Peyer's patch (tissue), 4 donors: ENCODE results near the gene NHSL2. TPM values are rescaled to one million over a fixed set of nuclear protein-coding genes. Genes with fewer than 3 reads are reported as not detected.

Experiments
- DNase-seq, 3 donors: peaks; one replicate each; pipeline ENCODE4 v3.0.0-alpha.2; 2017 to 2019
- H3K27ac ChIP-seq, 4 donors: fragments of 200-600 bp; sonication (generic); one replicate each; pipeline ENCODE4 v1.5.1; 2016 to 2019
- H3K27me3 ChIP-seq, 2 donors: fragments of 200-600 bp; sonication (generic); one replicate each; pipeline ENCODE4 v1.5.1; 2019
- H3K36me3 ChIP-seq, 3 donors: fragments of 200-600 bp; sonication (generic); one replicate each; pipeline ENCODE4 v1.5.1; 2016 to 2019
- H3K4me1 ChIP-seq, 4 donors: fragments of 200-600 bp; sonication (generic); one replicate each; pipeline ENCODE4 v1.5.1; 2016 to 2019
- H3K4me3 ChIP-seq, 4 donors: fragments of 200-600 bp; sonication (generic); 1 replicate in 3 of 4; 2 replicates in 1 of 4; pipeline ENCODE4 v1.5.1; 2016 to 2019; ENCODE audit warnings: mild to moderate bottlenecking in 1 of 4
- H3K9me3 ChIP-seq, 4 donors: fragments of 200-600 bp; sonication (generic); one replicate each; pipeline ENCODE4 v1.5.1; 2016 to 2019; ENCODE audit warnings: mild to moderate bottlenecking in 1 of 4
- POLR2A ChIP-seq, 2 donors: fragments of 450-650 bp; IDR thresholded peaks; one replicate each; pipeline ENCODE4 v1.5.1; 2017; ENCODE audit warnings: antibody characterized with exemption in 2 of 2, mild to moderate bottlenecking in 2 of 2, moderate library complexity in 2 of 2
- total RNA-seq, 4 donors: library from RNA; depleted of rRNA; stranded (reverse); fragments of >200 nt; gene quantifications; one replicate each; pipeline ENCODE4 v1.1.0, GENCODE V29; 2016
- TF ChIP-seq, protein P1 (sequence below), 6 experiments: fragments of 450-650 bp in 4 of 6; fragments of 200-600 bp in 2 of 6; sonication (generic) in 1 of 6; IDR thresholded peaks; one replicate each; pipeline ENCODE4 v1.5.1; 2017 to 2019; ENCODE audit warnings: antibody characterized with exemption in 6 of 6, mild to moderate bottlenecking in 3 of 6, moderate library complexity in 1 of 6

NHSL2 gene
- total RNA-seq, 4 donors from 2014 or later, result 0.53 to 2.9 (median 2.2) TPM

DNA sequence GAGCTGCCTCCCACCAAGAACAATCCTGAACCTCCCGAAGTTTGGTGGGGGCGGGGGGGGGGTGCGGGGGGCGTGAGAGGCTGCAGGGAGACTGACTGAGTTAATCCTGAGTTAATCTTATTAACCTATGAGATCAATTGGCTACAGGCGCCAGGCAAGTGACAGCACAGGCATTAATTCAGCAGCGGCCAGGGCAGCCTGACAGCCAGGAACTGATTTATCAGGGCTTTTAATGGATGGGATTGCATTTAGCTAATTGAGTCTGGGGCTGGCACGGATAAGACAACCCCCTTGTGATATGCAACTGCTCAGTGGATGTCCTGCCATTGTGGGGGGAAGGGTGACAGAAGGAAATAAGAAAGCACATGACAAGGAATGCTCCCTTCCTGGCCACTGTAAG is 204.7 kb downstream of the NHSL2 start:
- Histone ChIP-seq H3K4me3 (no peak overlapping the region), H3K27me3 (no peaks in the 10 kb centered on the region), H3K4me1 (peaks cover 0 to 7% (median 0%) of the 10 kb centered on the region in 4 donors), H3K27ac (peak overlapping the region in 1 of 4 donors; percentile 17), H3K9me3 (no peaks in the 10 kb centered on the region), H3K36me3 (no peaks in the 10 kb centered on the region)
- TF ChIP-seq POLR2A (IDR thresholded peaks at IDR 0.05), result no peak
- TF ChIP-seq, protein P1, sequence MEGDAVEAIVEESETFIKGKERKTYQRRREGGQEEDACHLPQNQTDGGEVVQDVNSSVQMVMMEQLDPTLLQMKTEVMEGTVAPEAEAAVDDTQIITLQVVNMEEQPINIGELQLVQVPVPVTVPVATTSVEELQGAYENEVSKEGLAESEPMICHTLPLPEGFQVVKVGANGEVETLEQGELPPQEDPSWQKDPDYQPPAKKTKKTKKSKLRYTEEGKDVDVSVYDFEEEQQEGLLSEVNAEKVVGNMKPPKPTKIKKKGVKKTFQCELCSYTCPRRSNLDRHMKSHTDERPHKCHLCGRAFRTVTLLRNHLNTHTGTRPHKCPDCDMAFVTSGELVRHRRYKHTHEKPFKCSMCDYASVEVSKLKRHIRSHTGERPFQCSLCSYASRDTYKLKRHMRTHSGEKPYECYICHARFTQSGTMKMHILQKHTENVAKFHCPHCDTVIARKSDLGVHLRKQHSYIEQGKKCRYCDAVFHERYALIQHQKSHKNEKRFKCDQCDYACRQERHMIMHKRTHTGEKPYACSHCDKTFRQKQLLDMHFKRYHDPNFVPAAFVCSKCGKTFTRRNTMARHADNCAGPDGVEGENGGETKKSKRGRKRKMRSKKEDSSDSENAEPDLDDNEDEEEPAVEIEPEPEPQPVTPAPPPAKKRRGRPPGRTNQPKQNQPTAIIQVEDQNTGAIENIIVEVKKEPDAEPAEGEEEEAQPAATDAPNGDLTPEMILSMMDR (IDR thresholded peaks at IDR 0.05), result no peak
- DNase-seq, result no peak

- Histone ChIP-seq H3K4me3 (no peak overlapping the region), H3K27ac (no peak overlapping the region), H3K36me3 (no peaks in the 10 kb centered on the region), H3K27me3 (no peaks in the 10 kb centered on the region), H3K4me1 (peaks cover 0 to 11% (median 0%) of the 10 kb centered on the region in 4 donors), H3K9me3 (no peaks in the 10 kb centered on the region)
- TF ChIP-seq, protein P1 (IDR thresholded peaks at IDR 0.05), result no peak
- no peak for DNase-seq
Measured at GRCh38 chrX:72117636-72118210, 207.1 kb downstream of the NHSL2 start.

- no peaks in the 10 kb centered on the region for H3K27me3 ChIP-seq
- H3K36me3 ChIP-seq, result no peaks in the 10 kb centered on the region
- H3K4me3 ChIP-seq, result no peak overlapping the region
- peaks cover 0 to 5% (median 0%) of the 10 kb centered on the region in 4 donors for H3K4me1 ChIP-seq
- H3K27ac ChIP-seq, result peak overlapping the region in 2 of 4 donors; percentile 56 to 64
- DNase-seq, result no peak
- no peaks in the 10 kb centered on the region for H3K9me3 ChIP-seq
- TF ChIP-seq, protein P1 (IDR thresholded peaks at IDR 0.05), result no peak
- TF ChIP-seq POLR2A (IDR thresholded peaks at IDR 0.05), result no peak
Measured at GRCh38 chrX:72120837-72121236, 210.2 kb downstream of the NHSL2 start.

DNA sequence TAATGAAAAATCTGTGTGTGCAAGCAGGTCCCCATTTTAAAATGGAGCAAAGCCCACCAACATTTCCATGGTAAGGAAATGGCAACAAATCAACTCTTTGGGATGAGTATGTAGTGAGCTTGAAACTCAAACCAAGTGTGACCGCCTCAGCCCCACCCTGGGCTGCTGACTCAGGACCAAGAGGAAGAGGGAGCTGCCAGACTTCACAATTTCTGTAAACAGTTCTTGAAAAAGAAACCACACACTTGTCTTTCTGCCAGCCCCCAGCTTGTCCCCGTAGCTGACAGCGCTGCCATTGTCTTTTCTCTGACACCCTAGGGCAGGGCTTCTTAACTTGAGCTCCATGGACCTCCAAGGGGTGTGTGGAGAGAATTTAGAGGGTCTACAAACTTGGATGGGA is 210.7 kb downstream of the NHSL2 start:
- peaks cover 0 to 9% (median 0%) of the 10 kb centered on the region in 4 donors for H3K4me1 ChIP-seq
- no peaks in the 10 kb centered on the region for H3K27me3 ChIP-seq
- DNase-seq, result peak in 2 of 3 donors; percentile 34 to 70
- TF ChIP-seq, protein P1 (IDR thresholded peaks at IDR 0.05), result no peak
- no peak for TF ChIP-seq POLR2A (IDR thresholded peaks at IDR 0.05)
- H3K4me3 ChIP-seq, result no peak overlapping the region
- no peaks in the 10 kb centered on the region for H3K9me3 ChIP-seq
- H3K27ac ChIP-seq, result peak overlapping the region in 2 of 4 donors; percentile 56 to 64
- H3K36me3 ChIP-seq, result no peaks in the 10 kb centered on the region

- Histone ChIP-seq H3K27me3 (no peaks in the 10 kb centered on the region), H3K4me1 (peaks cover 0 to 9% (median 0%) of the 10 kb centered on the region in 4 donors)
Measured at GRCh38 chrX:72122621-72123337, 212.1 kb downstream of the NHSL2 start.

More at GRCh38 chrX:72122621-72123337, 212.1 kb downstream of the NHSL2 start:
- Histone ChIP-seq H3K4me3 (no peak overlapping the region), H3K9me3 (no peaks in the 10 kb centered on the region), H3K27ac (no peak overlapping the region), H3K36me3 (no peaks in the 10 kb centered on the region)
- TF ChIP-seq, protein P1 (IDR thresholded peaks at IDR 0.05), result no peak
- TF ChIP-seq POLR2A (IDR thresholded peaks at IDR 0.05), result no peak
- peak in 1 of 3 donors; percentile 17 for DNase-seq
